Neuronal stem cell (in vitro differentiated cells): ENCODE measurements around the gene ADD1.

Source experiments
- DNase-seq: peaks from one replicate; pipeline ENCODE4 v3.0.0-alpha.2; 2013; ENCODE audit warnings: low spot score
- H2AFZ ChIP-seq: one replicate; pipeline ENCODE4 v1.6.1; 2013; ENCODE audit warnings: mild to moderate bottlenecking, low read length, inconsistent platforms
- H2AK5ac ChIP-seq: 2 replicates; pipeline ENCODE4 v1.6.1; 2013; ENCODE audit warnings: low read depth, mild to moderate bottlenecking, inconsistent platforms, low read length, moderate library complexity, mixed read lengths
- H2BK120ac ChIP-seq: 2 replicates; pipeline ENCODE4 v1.6.1; 2013; ENCODE audit warnings: low read depth, mild to moderate bottlenecking, inconsistent platforms, low read length, moderate library complexity, mixed read lengths
- H2BK12ac ChIP-seq: one replicate; pipeline ENCODE4 v1.6.1; 2013; ENCODE audit warnings: low read length, inconsistent platforms
- H2BK15ac ChIP-seq: 2 replicates; pipeline ENCODE4 v1.6.1; 2013; ENCODE audit warnings: mild to moderate bottlenecking, low read length, inconsistent platforms, mixed read lengths
- H2BK5ac ChIP-seq: one replicate; pipeline ENCODE4 v1.6.1; 2013; ENCODE audit warnings: inconsistent platforms, mild to moderate bottlenecking, low read length, moderate library complexity
- H3K14ac ChIP-seq: one replicate; pipeline ENCODE4 v1.6.1; 2013; ENCODE audit warnings: low read length, inconsistent platforms
- H3K18ac ChIP-seq: 2 replicates; pipeline ENCODE4 v1.6.1; 2013; ENCODE audit warnings: low read length, inconsistent platforms
- H3K23ac ChIP-seq: 2 replicates; pipeline ENCODE4 v1.6.1; 2013; ENCODE audit warnings: low read depth, mild to moderate bottlenecking, mixed read lengths, low read length, inconsistent platforms; ENCODE audit not compliant: poor library complexity
- H3K27ac ChIP-seq: replicated peaks from 3 replicates; pipeline ENCODE4 v1.5.1; 2013; ENCODE audit warnings: low read length, inconsistent platforms
- H3K27me3 ChIP-seq, 3 experiments: 2 replicates each; pipeline ENCODE4 v1.6.1; 2013; ENCODE audit warnings: low read length in 3 of 3, mild to moderate bottlenecking in 2 of 3, inconsistent platforms in 1 of 3, low read depth in 1 of 3, mixed read lengths in 1 of 3, moderate library complexity in 1 of 3; ENCODE audit not compliant: control insufficient read depth in 3 of 3, insufficient read depth in 3 of 3
- H3K36me3 ChIP-seq, 2 donors: replicated peaks in 1 of 2; 2 replicates each; pipeline ENCODE4 v1.6.1; 2013; ENCODE audit warnings: low read length in 2 of 2; ENCODE audit not compliant: control insufficient read depth in 2 of 2, insufficient read depth in 2 of 2
- H3K4ac ChIP-seq: 2 replicates; pipeline ENCODE4 v1.6.1; 2013; ENCODE audit warnings: inconsistent platforms, mild to moderate bottlenecking, low read length, moderate library complexity
- H3K4me1 ChIP-seq, 2 donors: 1 replicate in 1 of 2; 2 replicates in 1 of 2; pipeline ENCODE4 v1.6.1; 2013; ENCODE audit warnings: low read length in 2 of 2, low read depth in 1 of 2; ENCODE audit not compliant: control insufficient read depth in 2 of 2, insufficient read depth in 1 of 2
- H3K4me2 ChIP-seq: one replicate; pipeline ENCODE4 v1.6.1; 2013; ENCODE audit warnings: mild to moderate bottlenecking, low read length, inconsistent platforms; ENCODE audit not compliant: insufficient read depth, poor library complexity, severe bottlenecking
- H3K4me3 ChIP-seq, 2 donors: 2 replicates each; pipeline ENCODE4 v1.5.1; 2013; ENCODE audit warnings: low read length in 2 of 2, mild to moderate bottlenecking in 2 of 2, inconsistent platforms in 1 of 2, moderate library complexity in 1 of 2
- H3K79me1 ChIP-seq: one replicate; pipeline ENCODE4 v1.6.1; 2013; ENCODE audit warnings: low read depth, mild to moderate bottlenecking, inconsistent platforms, low read length, moderate library complexity
- H3K9ac ChIP-seq: one replicate; pipeline ENCODE4 v1.6.1; 2013; ENCODE audit warnings: mild to moderate bottlenecking, low read depth, low read length, inconsistent platforms; ENCODE audit not compliant: poor library complexity
- H3K9me3 ChIP-seq, 2 donors: replicated peaks in 1 of 2; 2 replicates each; pipeline versions ENCODE3 to v1.6.1; 2013; ENCODE audit warnings: low read length in 2 of 2, mild to moderate bottlenecking in 2 of 2, inconsistent platforms in 1 of 2, low read depth in 1 of 2, mixed read lengths in 1 of 2, moderate library complexity in 1 of 2; ENCODE audit not compliant: control insufficient read depth in 2 of 2, insufficient read depth in 1 of 2
- H4K8ac ChIP-seq: one replicate; pipeline ENCODE4 v1.6.1; 2013; ENCODE audit warnings: low read depth, mild to moderate bottlenecking, inconsistent platforms, low read length, moderate library complexity
- H4K91ac ChIP-seq: one replicate; pipeline ENCODE4 v1.6.1; 2013; ENCODE audit warnings: low read length, low read depth, mild to moderate bottlenecking, inconsistent platforms; ENCODE audit not compliant: poor library complexity
- WGBS, 2 donors: extraction: QIAGEN DNeasy Blood & Tissue Kit; methylation state at CpG; one replicate each; pipeline ENCODE4 v1.1.7; 2013; ENCODE audit warnings: missing lambda C conversion rate in 2 of 2, mixed read lengths in 1 of 2; ENCODE audit not compliant: insufficient read length in 2 of 2, insufficient replicate concordance in 1 of 2; ENCODE audit errors: extremely low coverage in 2 of 2; 5-methylcytosine and 5-hydroxymethylcytosine counted together

The ADD1 gene

GRCh38 chr4:2947926-2948325 is 104.3 kb downstream of the ADD1 start:
- H2BK12ac ChIP-seq = no peak overlapping the region
- no peak overlapping the region for H3K23ac ChIP-seq
- no peak overlapping the region for H3K14ac ChIP-seq
- H3K18ac ChIP-seq = no peak overlapping the region
- H3K79me1 ChIP-seq = peaks cover 6% of the 10 kb centered on the region
- H3K4me1 ChIP-seq = no peaks in the 10 kb centered on the region
- H2BK15ac ChIP-seq = no peak overlapping the region
- WGBS, 2 donors = no CpG with 5 or more reads among the region's 11 CpGs
- no peak overlapping the region for H2AFZ ChIP-seq
- no peaks in the 10 kb centered on the region for H3K27me3 ChIP-seq
- no peak overlapping the region for H3K9ac ChIP-seq
- H3K27ac ChIP-seq = no peak overlapping the region
- H3K4me3 ChIP-seq = peak overlapping the region in 1 of 2 donors; percentile 59
- peaks cover 0 to 3% of the 10 kb centered on the region in 2 donors for H3K9me3 ChIP-seq
- H3K4ac ChIP-seq = no peak overlapping the region
- no peak overlapping the region for H3K4me2 ChIP-seq
- H4K8ac ChIP-seq = no peak overlapping the region
- no peak overlapping the region for H2AK5ac ChIP-seq
- no peak overlapping the region for H2BK120ac ChIP-seq
- no peak overlapping the region for H4K91ac ChIP-seq
- no peak for DNase-seq
- H2BK5ac ChIP-seq = no peak overlapping the region
- peaks cover 73 to 96% of the 10 kb centered on the region in 2 donors for H3K36me3 ChIP-seq

GRCh38 chr4:2948895-2949781 is 105.5 kb downstream of the ADD1 start:
- WGBS, 2 donors = no CpG with 5 or more reads among the region's 14 CpGs
- H2BK15ac ChIP-seq = no peak overlapping the region
- H3K36me3 ChIP-seq = peaks cover 72 to 96% of the 10 kb centered on the region in 2 donors

GRCh38 chr4:2949782-2950125 is 106.1 kb downstream of the ADD1 start:
- no peak overlapping the region for H4K8ac ChIP-seq
- H3K9me3 ChIP-seq = peaks cover 0 to 3% of the 10 kb centered on the region in 2 donors
- no peak overlapping the region for H2AFZ ChIP-seq
- no peak overlapping the region for H2BK15ac ChIP-seq
- no peaks in the 10 kb centered on the region for H3K4me1 ChIP-seq
- no peak overlapping the region for H3K4me3 ChIP-seq
- no peak overlapping the region for H4K91ac ChIP-seq
- no peak overlapping the region for H3K14ac ChIP-seq
- no peak overlapping the region for H3K18ac ChIP-seq
- no peak overlapping the region for H2BK5ac ChIP-seq
- H3K27me3 ChIP-seq = no peaks in the 10 kb centered on the region
- H3K79me1 ChIP-seq = peaks cover 6% of the 10 kb centered on the region
- H2BK120ac ChIP-seq = no peak overlapping the region
- no peak overlapping the region for H3K27ac ChIP-seq
- H2BK12ac ChIP-seq = no peak overlapping the region
- no peak overlapping the region for H3K4ac ChIP-seq
- H3K4me2 ChIP-seq = no peak overlapping the region
- H3K9ac ChIP-seq = no peak overlapping the region
- no peak overlapping the region for H3K23ac ChIP-seq
- no peak overlapping the region for H2AK5ac ChIP-seq
- no peak for DNase-seq
- peaks cover 73 to 98% of the 10 kb centered on the region in 2 donors for H3K36me3 ChIP-seq
- WGBS, 2 donors = no CpG with 5 or more reads among the region's 11 CpGs

More at GRCh38 chr4:2948895-2949781, 105.5 kb downstream of the ADD1 start:
- Histone ChIP-seq H3K18ac (no peak overlapping the region), H2BK5ac (no peak overlapping the region), H2AK5ac (no peak overlapping the region), H2AFZ (no peak overlapping the region), H3K4me1 (no peaks in the 10 kb centered on the region), H3K9ac (no peak overlapping the region), H3K9me3 (peaks cover 0 to 3% of the 10 kb centered on the region in 2 donors), H3K4me2 (no peak overlapping the region), H2BK120ac (no peak overlapping the region), H2BK12ac (no peak overlapping the region), H3K4ac (no peak overlapping the region), H3K27ac (no peak overlapping the region), H3K4me3 (no peak overlapping the region), H3K79me1 (peaks cover 6% of the 10 kb centered on the region), H4K8ac (no peak overlapping the region), H3K23ac (no peak overlapping the region), H3K14ac (no peak overlapping the region), H3K27me3 (no peaks in the 10 kb centered on the region), H4K91ac (no peak overlapping the region)
- no peak for DNase-seq

GRCh38 chr4:2950221-2950989 is 106.8 kb downstream of the ADD1 start:
- Histone ChIP-seq H4K8ac (no peak overlapping the region), H2BK12ac (no peak overlapping the region), H3K4me1 (no peaks in the 10 kb centered on the region), H2BK15ac (no peak overlapping the region), H3K27ac (no peak overlapping the region), H3K4me2 (no peak overlapping the region), H3K79me1 (peaks cover 7% of the 10 kb centered on the region), H2AFZ (no peak overlapping the region), H3K9ac (no peak overlapping the region), H4K91ac (no peak overlapping the region), H2AK5ac (no peak overlapping the region), H3K14ac (no peak overlapping the region), H3K27me3 (no peaks in the 10 kb centered on the region), H3K23ac (no peak overlapping the region), H3K4ac (no peak overlapping the region), H3K9me3 (peaks cover 0 to 3% of the 10 kb centered on the region in 2 donors), H3K36me3 (peaks cover 67 to 93% of the 10 kb centered on the region in 2 donors), H2BK120ac (no peak overlapping the region), H2BK5ac (no peak overlapping the region), H3K18ac (no peak overlapping the region), H3K4me3 (no peak overlapping the region)
- DNase-seq = no peak
- no CpG with 5 or more reads among the region's 16 CpGs for WGBS, 2 donors
